Fibroblast of mammary gland (primary cell): ENCODE measurements around the gene B3GAT1.

ENCODE experiments used
- DNase-seq: peaks from one replicate; pipeline ENCODE4 v3.0.0-alpha.2; 2010; ENCODE audit warnings: low read depth
- H3K4me3 ChIP-seq: 2 replicates; pipeline ENCODE4 v1.5.1; 2011; ENCODE audit warnings: low read depth, mild to moderate bottlenecking, low read length, moderate library complexity; ENCODE audit not compliant: control insufficient read depth
- TF ChIP-seq, protein P1 (sequence below): conservative IDR thresholded peaks from 2 replicates; pipeline ENCODE4 v1.5.1; 2011; ENCODE audit warnings: low read depth, low read length, inconsistent platforms; ENCODE audit not compliant: control insufficient read depth, insufficient read depth

The B3GAT1 gene

DNA sequence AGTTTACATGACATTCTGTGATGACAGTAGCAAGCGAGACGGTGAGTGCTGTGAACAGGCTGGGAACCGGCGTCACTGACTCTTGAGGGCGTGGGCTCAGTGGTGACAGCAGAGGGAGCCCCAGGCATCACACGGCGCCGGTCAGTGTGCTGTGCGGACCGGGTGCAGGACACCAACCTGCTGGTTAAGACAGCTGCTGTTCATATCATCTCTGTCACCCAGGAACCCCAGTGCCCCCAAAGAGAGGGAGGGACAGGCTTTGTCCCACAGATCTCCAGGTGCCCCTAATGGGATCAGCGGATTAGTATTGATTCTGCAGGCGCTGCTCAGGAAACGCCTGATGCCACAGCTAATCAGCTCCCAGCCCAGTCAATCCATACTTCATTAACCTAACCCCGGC, 18.4 kb downstream of the B3GAT1 start:
- TF ChIP-seq, protein P1, sequence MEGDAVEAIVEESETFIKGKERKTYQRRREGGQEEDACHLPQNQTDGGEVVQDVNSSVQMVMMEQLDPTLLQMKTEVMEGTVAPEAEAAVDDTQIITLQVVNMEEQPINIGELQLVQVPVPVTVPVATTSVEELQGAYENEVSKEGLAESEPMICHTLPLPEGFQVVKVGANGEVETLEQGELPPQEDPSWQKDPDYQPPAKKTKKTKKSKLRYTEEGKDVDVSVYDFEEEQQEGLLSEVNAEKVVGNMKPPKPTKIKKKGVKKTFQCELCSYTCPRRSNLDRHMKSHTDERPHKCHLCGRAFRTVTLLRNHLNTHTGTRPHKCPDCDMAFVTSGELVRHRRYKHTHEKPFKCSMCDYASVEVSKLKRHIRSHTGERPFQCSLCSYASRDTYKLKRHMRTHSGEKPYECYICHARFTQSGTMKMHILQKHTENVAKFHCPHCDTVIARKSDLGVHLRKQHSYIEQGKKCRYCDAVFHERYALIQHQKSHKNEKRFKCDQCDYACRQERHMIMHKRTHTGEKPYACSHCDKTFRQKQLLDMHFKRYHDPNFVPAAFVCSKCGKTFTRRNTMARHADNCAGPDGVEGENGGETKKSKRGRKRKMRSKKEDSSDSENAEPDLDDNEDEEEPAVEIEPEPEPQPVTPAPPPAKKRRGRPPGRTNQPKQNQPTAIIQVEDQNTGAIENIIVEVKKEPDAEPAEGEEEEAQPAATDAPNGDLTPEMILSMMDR: no peak
- no peak for DNase-seq
- H3K4me3 ChIP-seq: no peak overlapping the region

DNA sequence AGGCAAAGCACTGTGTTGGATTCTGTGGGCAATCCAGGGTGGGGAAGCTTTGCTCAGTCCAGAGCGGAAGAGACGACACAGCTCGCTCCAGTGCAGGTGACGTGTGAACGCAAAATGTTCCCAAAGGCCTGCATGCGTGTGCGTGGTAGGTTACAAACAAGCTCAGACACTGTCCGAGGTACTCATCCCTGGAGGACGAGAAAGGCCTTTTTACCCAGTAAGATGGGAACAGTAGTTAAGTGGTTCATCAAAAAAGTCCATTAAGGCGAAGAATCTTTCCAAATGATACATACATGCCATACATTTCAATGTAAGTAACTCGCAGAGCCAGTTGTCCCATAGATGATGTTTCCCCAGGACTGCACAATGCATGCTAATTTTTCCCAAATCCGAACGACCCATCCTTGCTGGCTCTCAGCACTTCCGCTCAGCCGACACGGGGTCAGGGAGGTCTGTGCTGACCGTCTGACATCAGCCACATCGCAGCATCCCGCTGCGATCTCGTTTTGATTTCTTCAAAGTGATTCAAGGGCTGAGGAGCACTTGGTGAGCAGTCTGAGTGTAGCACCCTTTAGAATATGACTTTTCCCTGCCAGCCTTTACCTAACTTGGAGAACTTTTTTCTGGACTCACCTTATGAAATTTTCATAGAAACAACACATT, 19.0 kb downstream of the B3GAT1 start:
- no peak for DNase-seq
- TF ChIP-seq, protein P1: no peak
- H3K4me3 ChIP-seq: no peak overlapping the region

DNA sequence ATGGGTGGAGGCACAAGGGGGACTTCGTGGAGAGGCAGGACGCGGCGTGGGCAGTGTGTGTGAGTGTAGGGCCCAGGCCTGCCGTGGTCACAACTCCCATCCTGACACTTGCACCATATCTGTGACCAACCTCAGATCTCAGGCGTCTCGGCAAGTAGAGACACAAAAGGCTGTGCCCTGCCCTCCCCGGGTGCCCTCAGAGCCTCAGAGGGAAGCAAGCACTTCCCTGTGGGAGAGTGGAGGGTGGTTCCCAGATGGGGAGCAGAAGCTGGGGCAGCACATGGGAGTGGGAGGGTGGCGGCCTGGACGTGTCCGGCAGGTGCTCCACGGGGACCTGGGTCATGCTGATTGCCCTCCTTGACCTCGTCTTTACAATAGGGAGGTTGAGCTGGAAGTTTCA, 20.4 kb downstream of the B3GAT1 start:
- no peak overlapping the region for H3K4me3 ChIP-seq
- DNase-seq: no peak
- TF ChIP-seq, protein P1: no peak

DNA sequence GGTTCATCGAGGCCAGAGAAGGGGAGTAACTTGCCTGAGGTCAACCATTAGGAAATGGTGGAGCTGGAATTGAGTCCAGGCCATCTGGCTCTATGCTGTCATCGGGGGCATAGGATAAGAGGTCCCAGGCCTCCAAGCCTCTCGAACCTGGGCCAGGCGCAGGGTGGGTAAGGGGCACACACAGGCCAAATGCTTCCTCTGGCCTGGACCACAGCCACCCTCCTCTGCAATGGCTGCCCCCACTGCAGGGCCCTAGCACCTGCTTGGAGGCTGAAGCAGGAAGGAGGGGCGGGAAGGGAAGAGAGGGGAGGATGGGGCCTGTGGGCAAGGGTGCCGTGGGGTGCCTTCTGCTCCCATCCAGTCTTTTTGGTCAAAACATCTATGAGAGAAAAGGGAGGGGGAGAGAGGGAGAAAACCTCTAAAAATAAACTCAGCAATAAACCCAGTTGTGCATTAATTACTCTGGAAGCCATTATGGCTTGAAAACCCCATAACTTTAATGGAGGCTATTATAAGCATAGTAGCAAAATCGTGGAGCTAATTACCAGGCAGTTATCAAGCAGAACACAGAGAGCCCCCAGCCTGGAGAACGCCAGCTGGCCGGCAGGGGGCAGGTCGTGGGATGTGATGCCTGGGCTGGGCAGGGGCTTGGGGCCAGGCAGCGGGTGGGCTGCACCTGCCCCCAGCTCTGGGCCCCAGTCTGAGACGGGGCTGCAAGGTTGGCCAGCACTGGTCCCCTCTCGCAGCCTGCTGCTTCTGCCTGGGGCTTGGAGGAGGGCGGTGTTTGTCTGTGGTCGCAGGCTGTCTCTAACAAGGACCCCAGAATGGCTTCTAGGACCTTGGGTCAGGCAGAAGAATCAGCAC, 21.1 kb downstream of the B3GAT1 start:
- H3K4me3 ChIP-seq: no peak overlapping the region
- no peak for DNase-seq
- TF ChIP-seq, protein P1: no peak

DNA sequence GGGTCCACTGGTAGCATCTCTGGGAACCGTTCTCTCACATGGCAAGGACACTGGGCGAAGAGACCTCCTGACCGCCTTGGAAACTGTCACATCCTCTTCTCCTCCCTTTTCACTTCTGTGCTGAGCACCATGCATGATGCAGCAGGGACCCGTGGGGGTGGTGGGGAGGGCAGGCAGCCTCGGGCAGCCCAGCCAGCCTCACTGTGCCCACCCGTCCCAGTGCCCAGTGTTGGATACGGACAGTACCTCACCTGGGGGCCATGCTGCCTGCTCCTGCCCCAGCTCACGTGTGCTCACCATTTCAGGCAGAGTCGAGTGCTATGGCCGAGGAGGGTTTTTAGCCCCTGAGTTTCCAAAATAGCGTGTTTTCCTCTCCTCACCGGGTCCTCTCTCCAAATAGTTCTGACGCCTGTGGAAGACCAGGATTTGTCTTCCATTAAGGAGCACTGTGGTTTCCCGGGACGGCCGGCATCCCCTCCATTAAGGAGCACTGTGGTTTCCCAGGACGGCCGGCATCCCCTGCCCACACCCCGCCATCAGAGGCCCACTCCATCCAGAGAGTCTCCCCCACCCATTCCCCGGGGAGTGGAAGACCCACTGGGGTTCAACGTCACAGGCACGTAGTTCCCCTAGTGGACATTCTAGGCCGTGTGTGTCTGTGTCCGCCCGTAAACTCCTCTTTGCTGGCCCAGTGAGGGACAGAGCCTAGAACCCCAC, 22.4 kb downstream of the B3GAT1 start:
- TF ChIP-seq, protein P1: no peak
- no peak overlapping the region for H3K4me3 ChIP-seq
- no peak for DNase-seq

DNA sequence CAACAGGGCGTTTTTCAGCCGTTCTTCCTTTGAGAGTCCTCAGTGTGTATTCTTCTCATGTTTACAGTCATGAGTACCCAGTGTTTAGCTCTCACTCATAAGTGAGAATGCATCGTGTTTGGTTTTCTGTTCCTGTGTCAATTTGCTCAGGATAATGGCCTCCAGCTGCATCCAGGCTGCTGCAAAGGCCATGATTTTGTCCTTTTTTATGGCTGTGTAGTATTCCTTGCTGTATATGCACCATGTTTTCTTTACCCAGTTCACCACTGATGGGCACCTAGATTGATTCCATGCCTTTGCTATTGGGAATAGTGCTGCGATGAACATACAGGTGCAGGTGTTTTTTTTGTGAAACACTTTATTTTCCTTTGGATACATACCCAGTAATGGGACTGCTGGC, 23.5 kb downstream of the B3GAT1 start:
- TF ChIP-seq, protein P1: no peak
- H3K4me3 ChIP-seq: no peak overlapping the region
- no peak for DNase-seq
